NK-92 (cell line): ENCODE data around the gene L1CAM.
"Not testable (repeated sequence)": the region's sequence is repeated elsewhere in the genome, so short reads cannot be mapped to it uniquely, and the experiment has no call there.

Experiments used
- DNase-seq: peaks from one replicate; lab custom pipeline; 2025; ENCODE audit not compliant: unreplicated experiment; lab: John Stamatoyannopoulos, UW

The L1CAM gene

DNA sequence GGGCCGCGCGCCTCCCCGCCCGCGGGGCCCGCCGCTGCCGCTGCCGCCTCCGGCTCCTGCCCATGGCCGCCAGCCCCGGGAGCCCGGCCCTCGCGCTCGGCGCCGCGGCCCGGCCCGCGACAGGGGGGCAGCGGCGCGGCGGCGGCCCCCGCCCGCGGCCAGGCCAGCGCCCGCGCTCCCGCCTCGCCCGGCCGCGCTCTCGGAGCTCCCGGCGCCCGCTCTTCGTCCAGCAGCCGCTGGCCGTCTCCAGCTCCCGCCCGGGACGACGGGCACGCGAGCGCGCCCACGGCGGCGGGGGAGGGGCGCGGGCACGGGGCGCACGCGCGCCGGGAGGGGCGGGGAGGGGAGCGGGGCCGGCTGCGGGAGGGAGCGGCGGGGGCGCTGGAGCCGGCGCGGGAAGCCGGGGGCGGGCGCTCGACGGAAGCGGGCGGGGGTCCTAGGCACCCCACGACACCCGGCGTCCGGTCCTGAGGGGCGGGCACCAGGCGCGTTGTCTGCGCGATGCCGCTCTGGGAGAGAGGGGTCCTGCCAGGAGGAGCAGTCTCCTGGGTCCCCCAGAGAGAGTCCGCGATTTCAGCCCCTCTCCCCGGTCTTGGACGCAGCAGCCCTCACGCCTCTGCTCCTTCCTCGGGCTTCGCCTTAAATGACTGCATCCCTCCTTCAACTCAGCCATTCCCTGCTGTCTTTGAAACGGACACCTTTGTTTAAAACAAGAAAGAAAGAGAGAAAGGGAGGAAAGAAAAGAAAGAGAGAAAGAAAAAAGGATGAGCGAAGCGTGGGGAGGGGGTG is 55.1 kb downstream of the L1CAM start:
- DNase-seq = no peak

DNA sequence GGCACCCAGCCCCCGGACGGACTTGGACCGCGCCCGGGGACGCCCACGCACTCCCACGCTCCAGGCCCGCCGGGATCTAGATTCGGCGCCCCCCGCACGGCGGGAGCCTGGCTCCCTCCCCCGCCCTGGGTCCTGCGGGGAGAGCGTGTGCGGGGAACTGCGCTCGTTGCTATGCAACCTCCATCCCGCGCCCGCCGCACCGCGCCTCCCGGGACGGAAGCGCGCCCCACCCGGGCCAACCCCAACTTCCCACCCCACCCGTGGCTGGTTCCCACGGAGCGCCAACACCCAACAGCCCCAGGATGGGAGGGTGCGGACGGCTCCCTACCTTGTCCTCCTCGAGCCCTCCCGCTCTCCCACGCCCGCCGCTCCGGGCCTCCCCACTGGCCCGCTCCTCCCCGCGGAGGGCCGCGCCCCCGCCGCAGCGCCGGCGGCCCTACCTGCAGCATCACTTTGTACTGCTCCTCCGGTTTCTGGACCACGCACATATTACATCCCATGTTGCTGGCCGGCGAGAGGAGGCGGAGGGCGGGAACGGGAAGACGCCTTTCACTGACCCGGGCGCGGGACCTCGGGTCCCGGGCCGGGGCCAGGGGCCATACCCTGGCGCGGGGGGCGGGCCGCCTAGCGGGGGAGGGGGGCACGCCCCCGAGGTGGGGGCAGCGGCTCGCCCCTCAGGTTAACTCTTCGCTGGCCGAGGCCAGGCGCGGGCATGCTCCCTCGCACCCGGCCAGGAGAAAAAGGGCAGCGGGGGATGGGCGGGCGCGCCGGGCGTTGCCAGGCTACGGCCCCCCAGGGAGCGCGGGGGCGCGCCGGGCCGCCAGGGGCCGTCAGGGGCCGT is 56.0 kb downstream of the L1CAM start, which contains the start of gene PDZD4:
Gene PDZD4, minus strand, starts transcription at position 746 of the 841 bp plus-strand sequence. Its CDS starts 246 bp downstream, at position 500.
- DNase-seq = no peak

DNA sequence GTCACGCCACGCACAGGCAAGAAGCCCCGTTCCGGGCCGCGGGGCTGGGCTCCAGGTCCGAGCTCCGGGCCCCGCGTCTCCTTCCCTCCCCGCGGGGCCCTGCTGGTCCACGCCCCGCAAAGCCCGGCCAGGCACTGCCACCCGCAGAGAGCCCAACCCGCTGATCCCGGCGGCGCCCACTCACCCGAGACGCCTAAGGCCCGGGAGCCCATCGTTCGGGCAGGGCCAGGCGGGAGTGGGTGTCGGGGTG is 56.5 kb downstream of the L1CAM start:
- no peak for DNase-seq

DNA sequence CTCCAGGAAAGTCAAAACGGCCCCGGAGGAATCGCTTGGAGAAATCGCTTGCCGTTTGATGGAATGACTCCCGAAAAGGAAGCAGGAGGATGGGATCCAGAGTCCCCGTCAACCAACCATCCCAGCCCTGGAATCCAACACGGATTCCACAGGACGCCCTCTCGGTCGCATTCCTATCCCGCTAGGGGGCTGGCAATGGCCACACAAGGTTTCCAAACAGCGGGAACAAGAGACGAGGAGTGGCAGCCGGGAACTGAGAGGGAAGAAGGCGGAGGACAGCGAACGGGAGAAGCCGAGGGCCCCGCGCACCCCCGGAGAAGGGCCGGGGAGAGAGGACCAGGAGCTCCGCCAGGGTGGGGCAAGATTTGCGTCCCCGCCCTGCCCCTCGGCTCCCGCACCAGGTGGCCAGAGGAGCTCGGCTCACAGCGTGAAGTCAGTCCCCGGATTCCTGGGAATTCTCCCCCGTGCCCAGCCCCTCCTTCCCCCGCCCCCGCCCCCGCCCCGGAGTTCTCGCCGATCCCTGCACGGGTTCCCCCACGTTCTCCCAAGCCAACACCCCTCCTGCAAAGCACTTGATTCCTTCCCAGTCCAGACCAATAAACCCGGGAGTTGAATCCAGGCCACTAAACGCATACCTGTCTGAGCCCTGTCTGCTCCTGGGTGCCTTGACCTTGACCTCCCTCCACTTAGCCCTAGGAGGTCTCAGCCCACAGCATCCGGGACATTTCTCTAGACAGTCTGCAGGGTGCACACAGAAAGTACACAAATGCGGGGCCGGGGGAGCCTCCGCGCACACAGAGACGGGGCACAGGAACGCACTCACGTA is 57.0 kb downstream of the L1CAM start:
- DNase-seq = no peak

DNA sequence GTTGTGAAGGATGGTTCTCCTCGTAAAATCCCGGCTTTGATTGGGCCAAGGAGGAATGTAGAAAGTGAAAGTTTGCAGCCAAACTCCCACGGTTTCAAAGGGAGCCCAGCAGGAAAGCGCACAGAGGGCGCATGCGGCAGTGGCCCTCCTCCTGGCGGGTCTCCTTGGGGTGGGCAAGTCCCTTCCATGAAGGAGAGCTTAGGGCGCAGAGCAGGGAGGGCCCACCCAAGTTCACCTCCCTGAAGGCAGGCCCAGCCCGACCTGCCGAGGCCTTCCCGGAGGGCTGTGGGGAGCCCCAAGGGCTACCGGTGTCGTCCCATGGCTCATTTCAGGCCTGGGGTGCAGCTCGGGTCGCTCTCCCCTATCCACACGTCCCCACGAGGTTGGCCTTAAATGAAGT is 57.7 kb downstream of the L1CAM start:
- DNase-seq = no peak

DNA sequence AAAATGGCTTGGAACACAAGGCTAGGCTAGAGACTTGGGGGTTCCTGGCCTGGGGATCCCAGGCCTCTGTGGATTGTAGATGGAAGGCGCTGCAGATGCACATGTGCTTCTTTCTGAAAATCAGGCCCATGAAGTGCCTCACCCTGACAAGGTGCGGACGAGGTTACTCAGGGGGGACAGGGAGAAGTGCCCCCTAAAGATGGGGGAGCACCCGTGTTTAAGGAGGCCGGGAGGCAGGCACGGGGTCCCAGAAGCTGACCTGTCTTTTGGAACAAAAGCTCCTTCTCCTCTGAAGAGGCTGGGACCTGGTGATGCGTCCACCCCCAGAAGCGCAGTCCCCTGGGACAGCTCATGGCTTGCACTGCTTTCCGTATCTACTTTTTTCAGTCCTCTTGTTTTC is 58.1 kb downstream of the L1CAM start:
- DNase-seq = no peak

DNA sequence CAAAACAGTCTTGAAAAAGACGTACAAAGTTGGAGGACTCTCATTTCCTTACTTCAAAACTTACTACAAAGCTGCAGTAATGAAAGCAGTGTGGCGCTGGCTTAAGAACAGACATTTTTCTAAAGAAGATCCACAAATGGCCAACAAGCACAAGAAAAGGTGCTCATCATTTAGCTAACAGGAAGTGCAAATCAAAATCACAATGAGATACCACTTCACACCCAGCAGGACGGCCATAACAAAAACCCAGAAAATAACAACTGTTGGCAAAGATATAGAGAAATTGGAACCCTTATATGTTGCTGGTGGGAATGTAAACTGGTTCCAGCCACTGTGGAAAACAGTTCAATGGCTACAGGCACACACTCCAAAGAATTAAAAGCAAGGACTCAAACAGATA is 59.0 kb downstream of the L1CAM start:
- no peak for DNase-seq

DNA sequence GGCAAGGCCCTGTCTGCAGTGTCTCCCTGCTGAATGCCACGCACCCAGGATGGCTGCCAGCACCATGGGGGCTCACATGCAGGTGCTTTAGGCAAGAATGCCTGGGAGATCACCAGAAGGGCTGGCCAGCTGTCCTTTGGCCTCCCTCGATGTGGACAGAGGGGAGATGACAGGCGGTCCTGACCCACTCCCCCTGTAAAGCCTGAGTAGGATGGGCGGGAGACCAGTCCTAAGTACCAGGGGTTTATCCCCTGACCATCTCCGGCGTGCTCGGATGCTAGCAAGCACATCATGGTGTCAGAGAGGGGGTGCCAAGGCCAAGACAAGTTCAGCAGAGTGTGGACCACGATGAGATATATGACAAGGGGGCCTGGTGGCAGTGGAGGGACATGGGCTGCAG is 60.9 kb downstream of the L1CAM start:
- no peak for DNase-seq

DNA sequence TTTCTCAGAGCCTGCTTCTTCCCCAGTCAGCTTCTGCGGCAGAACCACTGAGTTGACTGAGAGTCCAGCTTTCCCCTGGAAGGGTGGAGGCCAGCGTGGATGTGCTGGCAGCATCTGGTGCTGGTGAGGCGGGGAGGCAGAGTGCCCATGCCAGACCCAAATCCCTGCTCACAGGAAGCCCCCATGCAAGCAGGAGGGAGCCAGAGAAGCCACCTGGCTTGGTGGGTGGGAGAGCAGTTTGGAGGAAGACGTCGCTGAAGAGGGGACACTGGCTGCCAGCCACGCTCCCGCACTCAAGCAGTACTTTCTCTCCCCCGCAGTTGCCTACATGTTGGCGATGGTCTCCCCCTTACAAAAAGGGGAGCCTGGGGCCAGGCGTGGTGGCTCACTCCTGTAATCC is 61.6 kb downstream of the L1CAM start:
- no peak for DNase-seq

DNA sequence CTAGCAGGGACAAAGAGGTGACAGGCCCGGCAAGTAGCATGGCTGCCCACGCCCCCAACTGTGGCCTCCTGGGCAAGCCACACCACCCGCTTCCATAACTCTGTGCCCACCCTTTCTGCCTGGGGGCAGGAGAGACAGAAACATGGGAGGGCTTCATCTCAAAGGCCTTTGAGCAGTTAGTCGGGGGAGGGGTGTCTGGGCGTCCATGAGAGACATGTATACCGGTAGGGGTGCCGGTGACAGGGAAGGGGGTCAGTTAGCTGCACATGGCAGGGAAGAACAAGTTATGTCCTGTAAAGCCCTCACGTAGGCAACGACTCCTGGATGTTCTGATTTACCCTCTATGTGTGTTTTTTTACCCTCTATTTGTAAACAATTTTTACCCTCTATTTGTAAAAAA is 64.9 kb downstream of the L1CAM start:
- no peak for DNase-seq

DNA sequence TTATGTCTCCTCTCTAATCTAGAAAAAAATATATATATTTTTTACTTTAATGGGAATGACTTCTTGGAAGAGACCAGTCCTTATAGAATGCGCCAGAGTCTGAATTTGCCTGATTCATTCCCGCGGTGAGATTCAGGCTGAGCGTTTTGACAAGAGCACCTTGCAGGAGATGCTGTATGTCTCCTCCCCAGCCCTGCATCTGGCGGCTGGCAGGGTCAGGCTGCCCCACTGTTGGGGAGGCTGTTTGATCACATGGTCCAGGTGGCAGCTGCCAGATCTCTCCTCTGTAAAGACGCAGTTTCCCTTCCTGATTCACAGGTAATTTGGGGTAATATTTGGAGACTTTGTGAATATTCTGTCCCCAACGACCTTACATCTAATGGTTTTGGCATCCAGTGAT is 65.4 kb downstream of the L1CAM start:
- no peak for DNase-seq

DNA sequence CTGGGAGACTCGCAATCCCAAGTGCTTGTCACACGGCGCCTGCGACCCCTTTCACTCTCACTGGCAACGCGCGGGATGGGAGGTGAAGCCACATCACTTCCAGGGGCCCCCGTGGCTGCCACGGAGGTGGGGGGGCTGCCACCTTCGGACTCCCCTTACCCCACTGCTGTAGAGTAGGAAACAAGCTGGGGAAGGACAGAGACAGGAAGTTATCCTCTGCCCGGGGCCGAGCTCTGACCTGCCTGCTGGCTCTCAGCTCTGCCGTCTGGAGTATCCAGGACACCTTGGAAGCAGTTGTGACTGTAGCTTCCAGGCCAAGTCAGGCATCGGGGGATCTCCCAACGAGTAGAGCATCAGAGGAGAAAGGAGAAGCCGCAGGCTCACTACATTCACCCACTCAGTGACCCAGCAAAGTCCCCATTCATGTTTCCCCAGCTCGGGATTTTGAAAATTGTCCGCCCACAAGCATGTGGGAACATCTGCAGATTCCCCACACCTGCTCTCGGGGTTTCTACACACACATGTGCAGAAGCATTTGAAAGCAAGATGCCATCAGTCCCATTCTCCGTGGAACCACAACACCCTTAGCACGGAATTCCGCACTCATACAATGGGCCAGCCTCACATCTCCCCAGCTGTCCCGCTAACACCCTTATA is 66.5 kb downstream of the L1CAM start:
- DNase-seq = no peak

DNA sequence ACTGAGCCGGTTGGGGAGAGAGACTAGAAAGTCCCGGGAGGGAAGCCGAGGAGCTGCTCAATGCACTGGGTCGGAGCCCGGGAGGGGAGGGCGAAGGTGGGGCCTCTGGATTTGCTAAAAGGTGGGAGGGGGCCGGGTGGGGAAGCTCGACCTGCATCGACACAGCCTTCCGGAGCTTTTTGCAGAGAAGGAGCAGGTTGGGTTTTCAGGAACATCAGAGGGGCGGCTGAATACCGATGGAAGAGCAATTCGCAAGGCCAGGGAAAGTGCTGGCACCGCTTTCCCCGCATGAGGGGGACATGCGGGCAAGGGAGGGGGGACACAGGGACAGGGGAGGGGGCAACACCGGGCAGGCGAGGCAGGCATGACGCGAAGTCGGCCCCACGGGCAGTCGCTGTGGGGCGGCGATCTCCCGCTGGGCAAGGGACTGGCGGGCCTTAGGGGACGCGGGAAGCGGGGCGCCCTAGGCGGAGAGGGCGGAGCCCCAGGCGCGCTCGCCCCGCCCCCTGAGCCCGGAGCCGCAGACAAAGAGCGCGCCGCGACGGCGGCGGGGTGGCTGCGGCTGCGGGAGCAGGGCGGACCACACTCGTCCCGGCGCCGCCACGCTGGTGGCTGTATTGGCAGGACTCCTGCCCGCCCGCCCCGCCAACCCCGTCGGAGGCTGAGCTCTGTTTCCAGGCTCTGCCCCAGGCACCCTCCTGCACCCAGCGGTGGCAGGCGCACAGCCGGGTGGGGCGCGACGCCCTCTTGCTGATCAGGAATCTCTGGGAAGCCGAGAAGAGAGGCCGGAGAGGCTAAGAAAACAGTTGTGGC is 67.2 kb downstream of the L1CAM start:
- no peak for DNase-seq

DNA sequence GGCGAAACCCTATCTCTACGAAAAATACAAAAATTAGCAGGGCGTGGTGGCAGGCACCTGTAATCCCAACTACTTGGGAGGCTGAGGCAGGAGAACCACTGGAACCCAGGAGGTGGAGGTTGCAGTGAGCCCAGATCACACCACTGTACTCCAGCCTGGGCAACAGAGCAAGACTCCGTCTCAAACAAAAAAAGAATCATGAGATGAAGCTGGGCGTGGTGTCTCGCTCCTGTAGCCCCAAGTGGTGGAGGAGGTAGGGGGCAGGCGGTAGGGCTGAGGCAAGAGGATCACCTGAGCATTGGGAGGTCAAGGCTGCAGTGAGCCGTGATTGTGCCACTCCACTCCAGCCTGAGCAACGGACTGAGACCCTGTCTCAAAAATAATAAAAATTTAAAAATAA is 67.9 kb downstream of the L1CAM start:
- DNase-seq = not testable (repeated sequence)

DNA sequence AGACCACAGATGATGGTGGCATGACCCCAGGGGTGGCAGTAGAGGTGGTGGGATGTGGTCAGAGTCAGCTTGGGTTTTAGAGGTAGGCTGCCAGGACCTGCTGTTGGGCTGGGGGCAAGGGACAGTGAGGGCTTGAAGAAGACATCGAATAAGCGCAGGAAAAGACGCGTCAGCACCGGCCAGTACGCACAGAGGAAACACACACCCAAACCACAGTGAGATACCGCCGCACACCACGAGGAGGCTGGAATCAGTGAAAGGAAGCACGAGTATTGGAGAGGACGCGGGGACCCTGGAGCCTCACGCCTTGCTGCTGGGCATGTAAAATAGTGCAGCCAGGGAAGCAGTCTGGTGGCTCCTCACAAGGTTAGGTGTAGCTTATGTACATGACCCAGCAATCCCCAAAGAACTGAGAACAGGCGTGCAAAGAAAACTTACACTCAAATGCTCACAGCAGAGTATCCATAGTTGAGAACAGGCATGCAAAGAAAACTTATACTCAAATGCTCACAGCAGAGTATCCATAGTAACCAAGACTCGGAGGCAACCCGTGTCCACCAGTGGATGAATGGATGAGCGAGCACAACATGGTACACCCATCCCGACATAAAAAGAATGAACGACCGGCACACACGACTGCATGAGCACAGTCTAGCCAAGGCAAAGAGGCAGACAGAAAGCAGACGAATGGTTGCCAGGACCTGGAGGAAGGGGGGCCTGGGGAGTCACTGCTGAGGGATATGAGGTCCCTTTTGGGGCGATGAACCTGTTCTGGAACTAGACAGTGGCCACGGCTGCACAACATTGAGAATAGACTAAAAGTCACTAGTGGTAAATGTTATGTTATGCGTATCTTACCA is 68.9 kb downstream of the L1CAM start:
- DNase-seq = no peak

DNA sequence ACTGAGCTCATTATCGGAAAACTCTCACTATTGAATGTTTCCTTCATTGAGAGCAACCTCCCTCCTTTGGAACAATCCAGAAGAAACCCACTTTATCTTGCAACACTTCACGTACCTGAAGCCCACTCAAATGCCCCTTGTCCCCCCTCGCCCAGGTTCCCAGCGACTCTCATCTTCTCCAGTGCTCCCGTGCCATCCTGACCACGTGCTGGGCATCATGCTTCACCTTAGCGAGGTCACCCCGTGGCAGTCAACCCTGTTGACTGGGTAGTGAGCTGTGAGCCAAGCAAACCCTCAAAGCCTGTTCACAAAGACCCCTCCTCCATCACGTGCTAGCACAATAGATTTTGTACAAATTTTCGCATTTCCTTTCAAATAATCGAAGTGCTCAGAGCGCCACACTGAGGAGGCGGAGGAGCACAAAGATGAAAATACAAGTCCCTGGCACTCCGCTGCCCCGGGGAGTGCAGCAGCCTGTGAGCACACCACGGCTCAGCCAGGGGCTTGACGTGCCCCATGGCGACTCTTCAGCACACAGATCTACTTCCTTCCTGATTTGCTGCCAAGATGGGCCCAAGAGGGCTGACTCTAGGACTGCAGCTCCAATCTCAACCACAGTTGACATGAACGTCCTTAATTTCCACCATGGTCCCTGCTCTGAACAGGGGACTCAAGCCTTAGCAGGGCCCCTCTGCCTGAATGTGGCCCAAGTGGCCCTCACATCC is 71.2 kb downstream of the L1CAM start:
- no peak for DNase-seq

DNA sequence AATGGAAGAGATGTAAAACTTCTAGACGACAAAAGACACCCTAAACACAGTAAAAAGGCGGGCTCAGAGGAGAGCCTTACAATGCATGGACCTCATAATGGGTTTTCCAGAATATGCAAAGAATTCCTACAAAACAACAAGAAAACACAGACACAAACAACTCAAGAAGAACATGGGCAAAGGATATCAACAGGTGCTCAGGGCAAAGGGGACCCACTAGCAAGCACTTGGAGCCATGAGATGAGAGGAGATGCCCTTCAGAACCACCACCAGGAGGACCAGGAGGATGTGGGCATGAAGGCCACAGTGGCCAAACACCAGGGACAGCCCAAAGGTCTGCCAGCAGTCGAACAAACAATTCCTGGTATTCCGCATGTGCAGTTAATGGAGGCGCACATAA is 72.8 kb downstream of the L1CAM start:
- no peak for DNase-seq

DNA sequence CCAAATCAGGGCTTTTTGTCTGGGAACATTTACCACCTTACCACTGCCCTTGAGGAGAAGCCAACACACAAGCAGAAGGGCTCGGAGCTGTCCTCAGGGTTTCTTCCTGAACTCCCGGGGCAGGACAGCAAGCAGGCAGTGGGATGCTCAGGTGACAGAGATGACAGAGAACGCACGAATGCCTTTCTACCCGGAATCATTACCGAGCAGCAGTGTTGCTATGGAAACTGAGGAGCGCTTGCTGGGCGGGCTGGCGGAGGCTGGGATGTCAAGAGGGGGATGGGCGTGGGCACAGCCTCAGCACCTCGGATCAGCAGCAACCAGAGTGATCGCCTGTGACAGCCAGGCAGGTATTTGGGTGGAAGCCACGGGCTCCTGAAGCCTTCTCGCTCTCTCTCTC is 73.8 kb downstream of the L1CAM start:
- no peak for DNase-seq
